ENCODE data around the gene FOXO6. TPM values are rescaled to one million over a fixed set of nuclear protein-coding genes. Genes with fewer than 3 reads are reported as not detected.

Gene FOXO6
- total RNA-seq = 1.2 and 1.4 TPM in 2 replicates
- long read RNA-seq = 0 reads

DNA sequence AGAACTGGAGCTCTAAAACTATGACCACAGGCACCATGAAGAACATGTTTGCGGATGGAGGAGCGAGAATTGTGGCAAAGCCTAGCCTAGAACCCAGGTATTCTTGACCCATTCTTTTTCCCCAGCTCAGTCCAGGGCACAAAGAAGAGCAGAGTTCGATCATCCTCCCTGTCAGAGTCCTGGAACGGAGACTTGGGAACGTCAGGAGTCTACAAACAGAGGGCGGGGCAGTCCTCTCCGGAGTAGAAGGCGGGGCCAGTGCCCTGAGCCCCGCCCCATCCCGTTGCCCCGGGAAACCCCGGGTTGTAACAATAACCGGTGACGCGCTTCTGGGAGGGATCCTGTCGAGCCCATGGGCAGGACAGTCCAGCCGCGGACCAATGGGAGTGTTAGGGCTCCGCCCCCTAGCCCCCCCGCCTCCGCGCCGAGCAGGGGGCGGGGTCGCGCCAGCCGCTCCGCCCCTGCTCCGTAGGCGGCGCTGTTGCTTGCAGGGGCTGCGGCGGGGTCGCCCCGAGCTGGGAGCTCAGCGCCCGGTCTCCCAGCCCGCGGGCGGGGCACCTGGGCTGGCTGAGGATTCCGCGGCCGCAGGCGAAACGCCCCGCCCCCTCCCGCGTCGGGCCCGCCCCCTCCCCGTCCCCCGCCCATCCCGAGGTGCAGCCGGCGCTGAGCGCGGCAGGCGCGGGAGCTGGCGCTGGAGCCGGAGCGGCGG is at the start of gene FOXO6:
Gene FOXO6 (plus strand): TSS at position 649 of the 709 bp plus-strand sequence.
- DNase-seq (ENCODE audit: low read depth, low spot score) = peak; percentile 95
- peaks cover 56% of the 10 kb centered on the region for H3K27me3 Mint-ChIP-seq (ENCODE audit: low read depth)
- H3K9me3 Mint-ChIP-seq = no peaks in the 10 kb centered on the region
- no peaks in the 10 kb centered on the region for H3K36me3 Mint-ChIP-seq (ENCODE audit: low read depth)
- no peak within 1 kb of the TSS for H3K27ac Mint-ChIP-seq (ENCODE audit: unreplicated experiment)
- H3K4me1 Mint-ChIP-seq = peaks cover 12% of the 10 kb centered on the region
- TF ChIP-seq, protein P1, sequence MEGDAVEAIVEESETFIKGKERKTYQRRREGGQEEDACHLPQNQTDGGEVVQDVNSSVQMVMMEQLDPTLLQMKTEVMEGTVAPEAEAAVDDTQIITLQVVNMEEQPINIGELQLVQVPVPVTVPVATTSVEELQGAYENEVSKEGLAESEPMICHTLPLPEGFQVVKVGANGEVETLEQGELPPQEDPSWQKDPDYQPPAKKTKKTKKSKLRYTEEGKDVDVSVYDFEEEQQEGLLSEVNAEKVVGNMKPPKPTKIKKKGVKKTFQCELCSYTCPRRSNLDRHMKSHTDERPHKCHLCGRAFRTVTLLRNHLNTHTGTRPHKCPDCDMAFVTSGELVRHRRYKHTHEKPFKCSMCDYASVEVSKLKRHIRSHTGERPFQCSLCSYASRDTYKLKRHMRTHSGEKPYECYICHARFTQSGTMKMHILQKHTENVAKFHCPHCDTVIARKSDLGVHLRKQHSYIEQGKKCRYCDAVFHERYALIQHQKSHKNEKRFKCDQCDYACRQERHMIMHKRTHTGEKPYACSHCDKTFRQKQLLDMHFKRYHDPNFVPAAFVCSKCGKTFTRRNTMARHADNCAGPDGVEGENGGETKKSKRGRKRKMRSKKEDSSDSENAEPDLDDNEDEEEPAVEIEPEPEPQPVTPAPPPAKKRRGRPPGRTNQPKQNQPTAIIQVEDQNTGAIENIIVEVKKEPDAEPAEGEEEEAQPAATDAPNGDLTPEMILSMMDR (conservative IDR thresholded peaks at IDR 0.05) = peak; percentile 71
- H3K4me3 Mint-ChIP-seq = peak within 1 kb of the TSS; percentile 78

DNA sequence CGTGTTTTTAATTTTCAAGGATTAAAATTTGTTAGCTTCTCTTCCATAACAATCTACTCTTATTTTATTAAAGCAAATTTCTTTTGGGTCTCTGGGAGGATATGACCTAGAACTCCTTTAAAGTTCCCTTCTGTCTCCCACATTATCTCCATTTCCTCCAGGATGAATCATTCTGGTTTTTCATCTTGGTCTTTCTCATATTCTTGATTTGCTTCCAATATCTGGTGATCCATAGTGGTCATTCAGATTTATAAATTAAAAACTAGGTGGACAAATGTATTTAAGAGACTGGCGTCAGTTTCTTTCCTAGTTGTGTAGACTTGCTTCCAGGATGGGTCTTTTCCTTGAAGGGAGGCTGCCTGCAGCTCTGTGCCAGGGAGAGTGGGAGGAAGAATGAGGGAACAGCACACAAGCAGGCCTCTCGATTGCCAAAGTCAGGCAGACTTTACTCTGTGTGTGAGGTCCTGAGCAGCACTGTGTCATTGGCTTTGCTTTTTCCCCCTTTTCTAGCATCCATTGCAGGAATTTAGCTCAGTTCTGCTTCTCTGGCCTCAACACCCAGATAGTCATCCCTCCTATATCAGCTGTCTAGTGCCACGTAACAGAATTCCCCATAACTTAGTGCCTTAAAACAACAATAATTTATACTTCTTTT is 48.1 kb upstream of the FOXO6 start:
- no peak overlapping the region for H3K4me3 Mint-ChIP-seq

DNA sequence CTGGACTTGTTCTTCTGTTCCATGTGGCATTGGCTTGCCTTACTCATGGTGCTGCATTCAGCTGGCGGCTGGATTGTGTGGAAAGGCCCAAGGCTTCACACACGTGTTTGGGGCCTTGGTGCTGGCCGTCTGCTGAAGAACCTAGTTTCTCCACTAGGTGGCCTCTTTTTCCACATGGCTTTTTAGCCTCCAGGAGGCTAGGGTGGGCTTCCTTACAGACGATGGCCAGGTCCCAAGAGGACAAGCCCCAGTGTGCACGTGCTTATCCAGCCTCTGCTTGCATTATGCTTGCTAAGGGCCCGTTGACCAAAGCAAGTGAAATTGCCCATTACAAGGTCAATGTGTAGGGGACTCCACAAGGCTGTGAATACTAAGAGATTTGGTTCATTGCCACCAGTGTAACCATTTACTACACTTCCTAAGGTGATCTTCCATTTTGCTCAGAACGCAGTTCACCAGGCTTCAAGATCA is 47.5 kb upstream of the FOXO6 start:
- no peak for DNase-seq (ENCODE audit: low read depth, low spot score)
- H3K4me3 Mint-ChIP-seq = no peak overlapping the region
- no peaks in the 10 kb centered on the region for H3K36me3 Mint-ChIP-seq (ENCODE audit: low read depth)
- no peaks in the 10 kb centered on the region for H3K9me3 Mint-ChIP-seq
- H3K27ac Mint-ChIP-seq (ENCODE audit: unreplicated experiment) = no peak overlapping the region
- peaks cover 4% of the 10 kb centered on the region for H3K27me3 Mint-ChIP-seq (ENCODE audit: low read depth)
- H3K4me1 Mint-ChIP-seq = peaks cover 11% of the 10 kb centered on the region
- TF ChIP-seq, protein P1 (conservative IDR thresholded peaks at IDR 0.05) = peak; percentile 62

More for the DNA sequence above, 48.1 kb upstream of the FOXO6 start:
- Mint-ChIP-seq H3K4me1 (peaks cover 11% of the 10 kb centered on the region), H3K27me3 (ENCODE audit: low read depth) (peaks cover 4% of the 10 kb centered on the region), H3K9me3 (no peaks in the 10 kb centered on the region), H3K27ac (ENCODE audit: unreplicated experiment) (no peak overlapping the region), H3K36me3 (ENCODE audit: low read depth) (no peaks in the 10 kb centered on the region)
- TF ChIP-seq, protein P1 (conservative IDR thresholded peaks at IDR 0.05) = no peak
- DNase-seq (ENCODE audit: low read depth, low spot score) = no peak

DNA sequence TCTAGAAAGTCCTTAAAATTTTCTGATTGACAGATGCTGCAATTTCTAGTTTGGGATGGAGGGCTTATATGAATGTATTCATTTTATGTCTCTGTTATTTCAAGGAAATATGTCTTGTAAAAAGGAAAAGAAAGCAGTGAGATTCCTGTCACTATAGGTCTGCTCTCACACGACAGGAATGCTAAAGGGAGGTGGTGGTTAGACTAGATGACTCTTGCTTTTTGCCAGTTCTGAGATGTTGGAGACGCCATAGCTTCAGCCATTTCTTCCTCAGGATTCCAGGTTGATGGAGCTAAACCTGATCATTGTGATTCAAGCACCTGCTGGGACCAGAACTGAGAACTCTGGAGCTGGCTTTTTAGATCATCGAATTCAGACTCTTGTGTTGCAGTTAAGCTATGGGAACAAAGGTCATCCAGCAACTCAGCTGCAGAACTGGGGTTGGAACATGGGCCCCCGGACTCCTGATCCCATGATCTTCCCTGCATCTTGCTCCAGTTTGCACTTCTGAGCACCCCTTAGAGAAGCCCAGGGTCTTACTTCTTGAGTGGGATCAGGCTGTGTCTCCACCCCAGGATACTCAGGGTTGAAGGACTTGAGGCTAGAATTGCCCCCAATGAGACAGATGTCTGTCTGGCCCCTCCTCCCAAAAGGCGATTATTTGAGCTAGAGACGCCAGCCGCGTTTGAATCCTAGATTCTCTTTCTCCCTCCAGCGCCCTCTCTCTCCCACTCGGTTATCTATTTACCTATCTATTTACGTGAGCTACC is 46.7 kb upstream of the FOXO6 start:
- H3K4me3 Mint-ChIP-seq = no peak overlapping the region
- peaks cover 4% of the 10 kb centered on the region for H3K27me3 Mint-ChIP-seq (ENCODE audit: low read depth)

More for the DNA sequence above, 46.7 kb upstream of the FOXO6 start:
- H3K36me3 Mint-ChIP-seq (ENCODE audit: low read depth) = no peaks in the 10 kb centered on the region
- peaks cover 11% of the 10 kb centered on the region for H3K4me1 Mint-ChIP-seq
- DNase-seq (ENCODE audit: low read depth, low spot score) = no peak
- H3K27ac Mint-ChIP-seq (ENCODE audit: unreplicated experiment) = no peak overlapping the region
- H3K9me3 Mint-ChIP-seq = no peaks in the 10 kb centered on the region
- TF ChIP-seq, protein P1 (conservative IDR thresholded peaks at IDR 0.05) = no peak
